GM18858 (cell line): ENCODE measurements around the gene RHOT1.
"Not testable (repeated sequence)": the region's sequence is repeated elsewhere in the genome, so short reads cannot be mapped to it uniquely, and the experiment has no call there.

Source experiments
- ATAC-seq: cut with Tn5 transposase; IDR thresholded peaks from one replicate; pipeline ENCODE4 v1.9.1; 2021; ENCODE audit not compliant: unreplicated experiment

The RHOT1 gene

GRCh38 chr17:32158870-32159585 lies 16.7 kb downstream of the RHOT1 start:
- ATAC-seq: no peak

GRCh38 chr17:32159586-32160438 lies 17.5 kb downstream of the RHOT1 start:
- ATAC-seq: no peak

DNA sequence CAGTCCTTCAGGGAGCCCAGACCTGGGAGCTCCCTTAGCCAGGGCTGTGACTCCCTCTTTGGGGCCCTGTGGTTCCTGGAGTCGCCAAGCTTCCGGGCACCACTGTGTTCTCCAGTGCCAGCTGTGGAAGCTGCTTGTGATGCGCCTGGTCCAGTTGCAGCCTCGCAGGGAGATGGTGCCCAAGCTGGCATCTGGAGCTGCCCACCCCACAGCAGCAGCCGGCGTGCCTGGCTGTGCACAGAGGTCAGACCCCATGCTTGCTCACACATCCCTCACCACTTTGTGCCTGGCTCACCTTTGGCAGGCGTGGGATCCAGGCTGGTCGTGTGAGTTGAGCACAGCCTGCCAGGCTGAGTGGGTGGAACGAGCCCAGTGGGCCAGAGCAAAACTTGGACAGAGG lies 18.2 kb downstream of the RHOT1 start:
- ATAC-seq: no peak

DNA sequence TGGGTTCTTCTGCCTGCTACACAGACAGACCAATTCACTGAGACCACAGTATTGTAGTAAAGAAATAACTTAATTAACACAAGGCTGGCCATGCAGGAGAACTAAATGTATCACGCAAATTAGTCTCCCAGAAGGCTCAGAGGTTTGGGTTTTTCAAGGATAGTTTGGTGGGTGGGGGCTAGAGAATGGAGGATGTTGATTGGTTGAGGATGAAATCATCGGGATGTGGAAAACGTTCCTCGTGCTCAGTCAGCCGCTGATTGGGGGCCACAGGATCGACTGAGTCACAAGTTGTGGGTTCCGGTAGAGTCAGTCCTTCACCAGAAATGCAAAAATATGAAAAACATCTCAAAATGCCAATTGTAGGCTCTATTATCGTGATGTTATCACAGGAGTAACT lies 18.7 kb downstream of the RHOT1 start:
- no peak for ATAC-seq

DNA sequence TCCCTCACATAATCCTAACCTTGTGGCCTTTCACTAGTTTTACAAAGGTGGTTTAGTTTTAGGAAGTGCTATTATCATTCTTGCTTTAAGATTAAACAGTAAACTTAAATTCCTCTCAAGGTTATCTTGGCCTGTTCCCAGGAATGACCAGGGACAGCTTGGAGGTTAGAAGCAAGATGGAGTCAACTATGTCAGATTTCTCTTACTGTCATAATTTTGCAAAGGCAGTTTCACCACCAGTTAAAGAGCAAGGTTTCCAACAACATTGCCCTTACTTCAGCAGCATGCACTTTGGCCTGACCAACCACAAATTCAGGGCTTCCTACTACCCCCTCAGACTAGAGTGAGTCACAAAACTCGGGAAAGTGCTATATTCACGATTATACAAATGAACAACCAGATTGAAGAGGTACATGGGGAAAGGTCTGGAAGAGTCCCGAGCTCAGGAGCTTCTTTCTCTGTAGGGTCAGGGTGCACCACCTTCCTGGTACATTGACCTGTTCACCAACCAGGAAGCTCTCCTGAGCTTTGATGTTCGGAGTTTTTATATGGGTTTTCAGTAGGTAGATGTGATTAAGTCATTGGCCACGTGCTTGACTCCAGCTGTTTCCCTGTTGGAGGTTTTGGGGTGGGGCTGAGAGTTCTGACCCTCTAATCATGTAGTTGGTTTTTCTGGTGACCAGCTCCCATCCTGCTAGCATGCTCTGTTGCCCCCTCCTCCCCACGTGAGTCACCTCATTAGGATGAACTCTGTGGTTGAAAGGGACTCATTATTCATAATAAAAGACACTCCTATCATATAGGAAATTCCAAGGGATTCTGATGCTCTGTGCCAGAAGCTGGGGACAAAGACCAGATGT lies 19.4 kb downstream of the RHOT1 start:
- no peak for ATAC-seq

GRCh38 chr17:32174889-32175288 lies 32.6 kb downstream of the RHOT1 start:
- ATAC-seq: no peak

GRCh38 chr17:32178679-32179078 lies 36.4 kb downstream of the RHOT1 start:
- ATAC-seq: not testable (repeated sequence)

GRCh38 chr17:32179103-32179502 lies 36.8 kb downstream of the RHOT1 start:
- not testable (repeated sequence) for ATAC-seq

DNA sequence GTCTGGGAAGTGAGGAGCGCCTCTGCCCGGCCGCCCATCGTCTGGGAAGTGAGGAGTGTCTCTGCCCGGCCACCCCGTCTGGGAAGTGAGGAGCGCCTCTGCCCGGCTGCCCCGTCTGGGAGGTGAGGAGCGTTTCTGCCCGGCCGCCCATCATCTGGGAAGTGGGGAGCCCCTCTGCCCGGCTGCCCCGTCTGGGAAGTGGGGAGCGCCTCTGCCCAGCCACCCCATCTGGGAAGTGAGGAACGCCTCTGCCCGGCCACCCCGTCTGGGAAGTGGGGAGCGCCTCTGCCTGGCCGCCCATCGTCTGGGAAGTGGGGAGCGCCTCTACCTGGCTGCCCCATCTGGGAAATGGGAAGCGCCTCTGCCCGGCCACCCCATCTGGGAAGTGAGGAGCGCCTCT lies 37.2 kb downstream of the RHOT1 start:
- ATAC-seq: not testable (repeated sequence)

GRCh38 chr17:32180262-32180661 lies 38.0 kb downstream of the RHOT1 start:
- not testable (repeated sequence) for ATAC-seq

- no peak for ATAC-seq
These were observed 43.6 kb downstream of the RHOT1 start for GRCh38 chr17:32185875-32186274.

DNA sequence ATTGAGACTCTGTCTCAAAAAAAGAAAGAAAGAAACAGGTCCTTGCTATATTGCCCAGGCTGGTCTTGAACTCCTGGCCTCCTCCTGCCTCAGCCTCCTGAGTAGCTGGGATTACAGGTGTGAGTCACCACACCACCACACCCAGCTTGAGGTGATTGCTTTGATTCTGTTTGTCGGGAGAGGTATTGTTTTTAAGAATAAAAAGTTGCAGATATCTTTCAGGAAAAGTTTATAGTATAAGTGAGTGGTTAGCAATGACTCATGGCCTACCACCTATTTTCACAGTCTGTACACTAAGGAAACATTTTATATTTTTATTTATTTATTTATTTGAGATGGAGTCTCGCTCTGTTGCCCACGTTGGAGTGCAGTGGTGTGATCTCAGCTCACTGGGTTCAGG lies 45.0 kb downstream of the RHOT1 start:
- ATAC-seq: no peak

DNA sequence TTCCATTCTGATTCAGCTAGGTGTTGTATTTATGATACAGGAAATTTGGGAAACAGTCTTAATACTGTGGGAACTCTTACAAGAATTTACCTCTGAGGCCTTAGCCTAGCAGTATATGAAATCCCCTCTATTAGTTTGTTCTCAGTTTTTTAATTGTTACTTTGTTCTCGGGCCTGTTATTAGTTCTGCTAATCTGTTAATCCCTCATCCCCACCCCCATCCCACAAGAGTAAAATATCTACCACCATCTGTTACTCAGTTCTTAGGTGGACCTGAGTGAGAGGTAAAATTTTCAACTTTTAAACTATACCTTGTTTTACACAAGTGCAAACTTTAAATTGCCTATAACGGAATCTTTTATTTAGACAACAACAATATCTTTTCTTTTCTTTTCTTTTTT lies 47.0 kb downstream of the RHOT1 start:
- no peak for ATAC-seq

DNA sequence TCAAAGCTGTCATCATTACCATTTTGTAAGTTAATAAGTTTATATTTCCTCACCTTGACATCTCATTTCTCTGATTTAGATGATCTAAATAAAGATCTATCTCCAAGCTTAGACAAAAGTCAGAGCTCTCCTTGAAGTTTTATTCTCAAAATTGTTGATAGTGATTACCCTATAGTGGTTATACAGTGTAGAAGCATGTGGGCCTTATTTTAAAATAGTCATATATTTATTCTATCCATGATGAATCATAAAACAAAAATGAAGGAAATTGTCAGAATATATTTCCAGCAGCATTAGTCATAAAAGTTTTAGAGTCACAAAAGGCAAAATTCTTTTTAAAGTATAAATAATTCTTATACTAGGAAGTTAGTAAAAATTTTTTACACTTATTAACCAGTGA lies 49.0 kb downstream of the RHOT1 start:
- ATAC-seq: no peak

DNA sequence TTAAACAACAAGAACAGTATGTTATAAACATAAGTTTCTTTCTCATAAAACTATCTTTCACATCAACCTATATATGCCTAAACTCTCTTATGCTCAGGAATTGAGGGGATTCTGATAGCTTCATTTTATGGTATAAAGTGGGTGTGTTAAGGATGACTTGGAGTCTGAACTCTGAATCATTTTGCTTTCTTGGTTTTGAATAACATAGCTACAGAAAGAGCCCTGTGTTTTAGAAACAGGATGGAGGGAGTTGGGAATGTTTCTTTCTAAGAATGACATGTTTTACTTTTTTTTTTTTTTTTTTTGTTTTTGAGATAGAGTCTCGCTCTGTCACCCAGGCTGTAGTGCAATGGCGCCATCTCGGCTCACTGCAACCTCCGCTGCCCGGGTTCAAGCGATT lies 50.1 kb downstream of the RHOT1 start:
- ATAC-seq: no peak

- no peak for ATAC-seq
These were observed 55.7 kb downstream of the RHOT1 start for GRCh38 chr17:32197987-32198386.

DNA sequence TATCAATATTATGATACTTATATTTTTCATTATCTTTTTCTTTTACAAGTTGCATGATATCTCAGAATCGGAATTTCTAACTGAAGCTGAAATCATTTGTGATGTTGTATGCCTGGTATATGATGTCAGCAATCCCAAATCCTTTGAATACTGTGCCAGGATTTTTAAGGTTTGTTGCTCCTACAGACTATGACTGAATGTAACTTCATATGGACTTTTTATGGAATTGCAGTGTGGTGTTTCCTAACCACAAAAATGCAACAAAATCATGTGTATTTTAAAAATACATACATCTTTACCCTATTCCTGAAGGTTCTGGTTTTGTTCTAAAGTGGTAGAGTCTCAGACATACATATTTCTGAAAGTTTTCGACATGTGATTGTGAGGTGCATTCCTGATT lies 64.6 kb downstream of the RHOT1 start:
- no peak for ATAC-seq

DNA sequence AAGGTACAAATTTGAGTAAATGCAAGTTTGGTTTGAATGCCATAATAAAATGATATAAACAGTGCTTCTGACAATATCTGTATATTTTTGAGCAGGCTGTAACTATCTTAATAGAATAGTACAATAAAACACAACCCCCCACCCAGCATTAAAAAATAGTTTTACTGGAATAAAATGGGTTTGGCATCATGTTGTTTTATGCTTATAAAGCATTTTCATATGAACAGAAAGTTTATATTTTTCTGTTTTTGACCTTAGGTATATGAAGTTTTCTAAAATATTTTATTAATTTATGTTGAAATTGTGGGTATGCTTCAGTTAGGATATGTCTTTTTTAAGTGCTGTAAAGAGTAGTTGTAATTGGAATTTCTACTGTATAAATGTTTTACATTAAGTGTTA lies 66.1 kb downstream of the RHOT1 start:
- no peak for ATAC-seq

- no peak for ATAC-seq
These were observed 67.3 kb downstream of the RHOT1 start for GRCh38 chr17:32209608-32210007.

- ATAC-seq: no peak
These were observed 69.4 kb downstream of the RHOT1 start for GRCh38 chr17:32211671-32212070.

DNA sequence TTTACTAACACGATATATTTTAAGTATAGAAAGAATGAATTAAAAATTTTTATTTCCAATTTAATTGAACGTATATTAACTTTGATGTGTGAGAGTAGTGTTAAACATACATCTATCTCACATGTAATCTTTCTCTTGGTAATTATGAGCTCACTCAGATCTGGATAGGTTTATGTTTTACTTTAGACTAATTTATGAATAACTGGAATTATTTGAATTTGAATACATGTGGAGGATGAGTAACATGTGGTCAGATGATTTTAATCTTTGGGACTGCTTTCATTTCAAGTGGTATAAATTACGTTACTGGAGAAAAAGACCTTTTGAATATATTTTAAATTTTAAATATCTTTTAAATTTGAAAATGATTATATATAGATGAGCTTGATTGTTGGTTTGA lies 73.4 kb downstream of the RHOT1 start:
- no peak for ATAC-seq
